ENCODE results near the gene LPP.

LPP gene

GRCh38 chr3:188453431-188454384, 299.8 kb downstream of the LPP start:
- H3K4me1 Mint-ChIP-seq = peaks cover 5% of the 10 kb centered on the region
- no peaks in the 10 kb centered on the region for H3K27me3 Mint-ChIP-seq
- no peak overlapping the region for H3K4me3 Mint-ChIP-seq

GRCh38 chr3:188455748-188456147, 301.8 kb downstream of the LPP start:
- H3K27ac Mint-ChIP-seq = no peak overlapping the region
- H3K4me1 Mint-ChIP-seq = peaks cover 5% of the 10 kb centered on the region
- H3K4me3 Mint-ChIP-seq = no peak overlapping the region
- ATAC-seq (no peak), DNase-seq (no peak)
- H3K27me3 Mint-ChIP-seq = no peaks in the 10 kb centered on the region
- no peaks in the 10 kb centered on the region for H3K9me3 Mint-ChIP-seq

More at GRCh38 chr3:188453431-188454384, 299.8 kb downstream of the LPP start:
- DNase-seq (no peak), ATAC-seq (no peak)
- Mint-ChIP-seq H3K27ac (no peak overlapping the region), H3K9me3 (no peaks in the 10 kb centered on the region)

GRCh38 chr3:188458756-188459155, 304.8 kb downstream of the LPP start:
- H3K27me3 Mint-ChIP-seq = no peaks in the 10 kb centered on the region
- H3K4me3 Mint-ChIP-seq = no peak overlapping the region
- ATAC-seq = no peak
- H3K27ac Mint-ChIP-seq = no peak overlapping the region
- H3K9me3 Mint-ChIP-seq = peaks cover 0 to 4% of the 10 kb centered on the region in 2 donors
- H3K4me1 Mint-ChIP-seq = no peaks in the 10 kb centered on the region
- no peak for DNase-seq

- ATAC-seq (no peak), DNase-seq (no peak)
- Mint-ChIP-seq H3K27ac (no peak overlapping the region), H3K9me3 (peaks cover 0 to 12% of the 10 kb centered on the region in 2 donors), H3K27me3 (no peaks in the 10 kb centered on the region), H3K4me3 (no peak overlapping the region), H3K4me1 (no peaks in the 10 kb centered on the region)
These were observed 311.4 kb downstream of the LPP start for GRCh38 chr3:188465311-188465710.

- Mint-ChIP-seq H3K9me3 (peaks cover 0 to 11% of the 10 kb centered on the region in 2 donors), H3K4me1 (no peaks in the 10 kb centered on the region), H3K27ac (no peak overlapping the region), H3K27me3 (no peaks in the 10 kb centered on the region), H3K4me3 (no peak overlapping the region)
- no peak for ATAC-seq
- DNase-seq = no peak
These were observed 314.2 kb downstream of the LPP start for GRCh38 chr3:188468196-188468595.

GRCh38 chr3:188468662-188469061, 314.7 kb downstream of the LPP start:
- DNase-seq (no peak), ATAC-seq (no peak)
- Mint-ChIP-seq H3K4me3 (no peak overlapping the region), H3K27ac (no peak overlapping the region), H3K9me3 (peaks cover 0 to 10% of the 10 kb centered on the region in 2 donors), H3K27me3 (no peaks in the 10 kb centered on the region), H3K4me1 (no peaks in the 10 kb centered on the region)

- no peak overlapping the region for H3K4me3 Mint-ChIP-seq
- DNase-seq (no peak), ATAC-seq (no peak)
- no peaks in the 10 kb centered on the region for H3K27me3 Mint-ChIP-seq
- no peaks in the 10 kb centered on the region for H3K4me1 Mint-ChIP-seq
- H3K27ac Mint-ChIP-seq = no peak overlapping the region
- H3K9me3 Mint-ChIP-seq = peaks cover 0 to 10% of the 10 kb centered on the region in 2 donors
These were observed 315.4 kb downstream of the LPP start for GRCh38 chr3:188469228-188469885.

- H3K4me3 Mint-ChIP-seq = no peak overlapping the region
- no peak for ATAC-seq
- DNase-seq = no peak
- H3K27me3 Mint-ChIP-seq = no peaks in the 10 kb centered on the region
- peaks cover 0 to 10% of the 10 kb centered on the region in 2 donors for H3K9me3 Mint-ChIP-seq
- H3K4me1 Mint-ChIP-seq = no peaks in the 10 kb centered on the region
- no peak overlapping the region for H3K27ac Mint-ChIP-seq
These were observed 316.7 kb downstream of the LPP start for GRCh38 chr3:188470508-188471130.

- H3K27me3 Mint-ChIP-seq = no peaks in the 10 kb centered on the region
- H3K9me3 Mint-ChIP-seq = peaks cover 0 to 10% of the 10 kb centered on the region in 2 donors
- H3K27ac Mint-ChIP-seq = no peak overlapping the region
- no peak for DNase-seq
- no peaks in the 10 kb centered on the region for H3K4me1 Mint-ChIP-seq
- no peak for ATAC-seq
- H3K4me3 Mint-ChIP-seq = no peak overlapping the region
These were observed 317.8 kb downstream of the LPP start for GRCh38 chr3:188471723-188472122.

- no peaks in the 10 kb centered on the region for H3K27me3 Mint-ChIP-seq
- no peak overlapping the region for H3K4me3 Mint-ChIP-seq
- H3K27ac Mint-ChIP-seq = no peak overlapping the region
- peaks cover 0 to 10% of the 10 kb centered on the region in 2 donors for H3K9me3 Mint-ChIP-seq
- DNase-seq (no peak), ATAC-seq (no peak)
- H3K4me1 Mint-ChIP-seq = no peaks in the 10 kb centered on the region
These were observed 318.4 kb downstream of the LPP start for GRCh38 chr3:188472336-188472735.

- H3K9me3 Mint-ChIP-seq = peaks cover 0 to 10% of the 10 kb centered on the region in 2 donors
- no peaks in the 10 kb centered on the region for H3K27me3 Mint-ChIP-seq
- H3K4me1 Mint-ChIP-seq = no peaks in the 10 kb centered on the region
- H3K4me3 Mint-ChIP-seq = no peak overlapping the region
- H3K27ac Mint-ChIP-seq = no peak overlapping the region
- DNase-seq (no peak), ATAC-seq (no peak)
These were observed 319.1 kb downstream of the LPP start for GRCh38 chr3:188473045-188473444.

- Mint-ChIP-seq H3K27me3 (no peaks in the 10 kb centered on the region), H3K4me1 (no peaks in the 10 kb centered on the region), H3K27ac (no peak overlapping the region), H3K4me3 (no peak overlapping the region), H3K9me3 (peaks cover 0 to 10% of the 10 kb centered on the region in 2 donors)
- no peak for ATAC-seq
- no peak for DNase-seq
These were observed 319.8 kb downstream of the LPP start for GRCh38 chr3:188473591-188474288.

GRCh38 chr3:188476935-188477334, 323.0 kb downstream of the LPP start:
- ATAC-seq (no peak), DNase-seq (no peak)
- H3K4me1 Mint-ChIP-seq = no peaks in the 10 kb centered on the region
- H3K27ac Mint-ChIP-seq = no peak overlapping the region
- no peak overlapping the region for H3K4me3 Mint-ChIP-seq
- H3K9me3 Mint-ChIP-seq = peaks cover 9 to 10% of the 10 kb centered on the region in 2 donors
- H3K27me3 Mint-ChIP-seq = no peaks in the 10 kb centered on the region

GRCh38 chr3:188480011-188480410, 326.1 kb downstream of the LPP start:
- Mint-ChIP-seq H3K27me3 (no peaks in the 10 kb centered on the region), H3K9me3 (peaks cover 12 to 17% of the 10 kb centered on the region in 2 donors), H3K4me1 (no peaks in the 10 kb centered on the region), H3K27ac (no peak overlapping the region), H3K4me3 (no peak overlapping the region)
- DNase-seq (no peak), ATAC-seq (no peak)

GRCh38 chr3:188482929-188483328, 329.0 kb downstream of the LPP start:
- no peaks in the 10 kb centered on the region for H3K4me1 Mint-ChIP-seq
- H3K27ac Mint-ChIP-seq = no peak overlapping the region
- no peaks in the 10 kb centered on the region for H3K27me3 Mint-ChIP-seq
- H3K9me3 Mint-ChIP-seq = peaks cover 12 to 17% of the 10 kb centered on the region in 2 donors
- H3K4me3 Mint-ChIP-seq = no peak overlapping the region
- ATAC-seq (no peak), DNase-seq (no peak)
